Smooth muscle cell (in vitro differentiated cells): ENCODE measurements around the gene SH2D5. TPM values are rescaled to one million over a fixed set of nuclear protein-coding genes. Genes with fewer than 3 reads are reported as not detected.

Experiments used
- DNase-seq: peaks from one replicate; lab custom pipeline; 2025; ENCODE audit not compliant: unreplicated experiment; lab: John Stamatoyannopoulos, UW
- H2AFZ ChIP-seq: fragments of 200-600 bp; sonication (generic); 2 replicates; pipeline ENCODE4 v1.6.0; 2016; ENCODE audit warnings: antibody characterized with exemption, low read depth, mild to moderate bottlenecking
- H3F3A ChIP-seq: fragments of 200-600 bp; sonication (generic); 2 replicates; pipeline ENCODE4 v1.6.0; 2017; ENCODE audit warnings: antibody characterized with exemption, low read depth
- H3K27ac ChIP-seq: fragments of 200-600 bp; sonication (generic); 2 replicates; pipeline ENCODE4 v1.5.1; 2016; ENCODE audit warnings: low read depth, mild to moderate bottlenecking
- H3K27me3 ChIP-seq: fragments of 200-600 bp; sonication (generic); 2 replicates; pipeline ENCODE4 v1.6.1; 2016; ENCODE audit warnings: low read depth, mild to moderate bottlenecking
- H3K36me3 ChIP-seq: fragments of 200-600 bp; sonication (generic); 2 replicates; pipeline ENCODE4 v1.5.1; 2016; ENCODE audit warnings: low read depth
- H3K4me1 ChIP-seq: fragments of 200-600 bp; sonication (generic); 2 replicates; pipeline ENCODE4 v1.5.1; 2016; ENCODE audit warnings: low read depth
- H3K4me2 ChIP-seq: fragments of 200-600 bp; sonication (generic); 2 replicates; pipeline ENCODE4 v1.6.0; 2016; ENCODE audit warnings: mild to moderate bottlenecking
- H3K4me3 ChIP-seq: fragments of 200-600 bp; sonication (generic); 2 replicates; pipeline ENCODE4 v1.5.1; 2016; ENCODE audit warnings: mild to moderate bottlenecking
- H3K79me2 ChIP-seq: fragments of 200-600 bp; sonication (generic); 2 replicates; pipeline ENCODE4 v1.6.0; 2016; ENCODE audit warnings: low read depth, mild to moderate bottlenecking
- H3K9ac ChIP-seq: fragments of 200-600 bp; sonication (generic); 2 replicates; pipeline ENCODE4 v1.6.0; 2016; ENCODE audit warnings: low read depth
- H3K9me3 ChIP-seq: fragments of 200-600 bp; sonication (generic); replicated peaks from 2 replicates; pipeline ENCODE4 v1.5.1; 2016; ENCODE audit warnings: low read depth
- H4K20me1 ChIP-seq: fragments of 200-600 bp; sonication (generic); 2 replicates; pipeline ENCODE4 v1.6.0; 2016; ENCODE audit warnings: low read depth
- CTCF ChIP-seq: fragments of 200-600 bp; sonication (generic); IDR thresholded peaks from 2 replicates; pipeline ENCODE4 v1.5.1; 2017; ENCODE audit warnings: borderline replicate concordance, mild to moderate bottlenecking, antibody characterized with exemption; ENCODE audit not compliant: insufficient read depth, poor library complexity, severe bottlenecking
- WGBS: methylation state at CpG from one replicate; pipeline ENCODE4 v1.1.7; 2016; ENCODE audit warnings: low lambda C conversion rate; 5-methylcytosine and 5-hydroxymethylcytosine counted together
- polyA plus RNA-seq: library from polyadenylated mRNA; unstranded; fragments of >200 nt; fragmentation: Nextera tagmentation; extraction: Ambion mirVana; gene quantifications from 2 replicates; pipeline ENCODE4 v1.2.1, GENCODE V29; 2016
- total RNA-seq: library from RNA; depleted of rRNA; stranded (reverse); fragments of >200 nt; gene quantifications from 2 replicates; pipeline ENCODE4 v1.2.3, GENCODE V29; 2014

SH2D5 gene
- total and polyA plus RNA-seq, 2 experiments from 2014 or later = 0.18 TPM; not detected in 1

- Histone ChIP-seq H3K27me3 (peaks cover 32% of the 10 kb centered on the region), H3K4me1 (no peaks in the 10 kb centered on the region), H3K79me2 (no peaks in the 10 kb centered on the region), H3K4me3 (no peak overlapping the region), H3F3A (no peaks in the 10 kb centered on the region), H2AFZ (no peak overlapping the region), H3K36me3 (no peaks in the 10 kb centered on the region), H3K27ac (no peak overlapping the region), H3K9ac (no peak overlapping the region), H3K4me2 (no peak overlapping the region), H3K9me3 (no peaks in the 10 kb centered on the region), H4K20me1 (no peaks in the 10 kb centered on the region)
- 95% methylated on average over 17 of the region's 17 CpGs for WGBS
- no peak for TF ChIP-seq CTCF
- no peak for DNase-seq
Measured at GRCh38 chr1:20726932-20727745, 5.4 kb downstream of the SH2D5 start.

GRCh38 chr1:20726118-20726911 lies 6.2 kb downstream of the SH2D5 start:
- H2AFZ ChIP-seq = no peak overlapping the region
- no peak for TF ChIP-seq CTCF

GRCh38 chr1:20725189-20726117 lies 7.0 kb downstream of the SH2D5 start:
- H3K4me1 ChIP-seq = no peaks in the 10 kb centered on the region
- H3K27ac ChIP-seq = no peak overlapping the region
- H4K20me1 ChIP-seq = no peaks in the 10 kb centered on the region
- peaks cover 18% of the 10 kb centered on the region for H3K27me3 ChIP-seq
- H2AFZ ChIP-seq = no peak overlapping the region
- H3K9ac ChIP-seq = no peak overlapping the region
- H3K4me2 ChIP-seq = no peak overlapping the region
- TF ChIP-seq CTCF = no peak
- H3K4me3 ChIP-seq = no peak overlapping the region
- no peaks in the 10 kb centered on the region for H3F3A ChIP-seq
- no peaks in the 10 kb centered on the region for H3K79me2 ChIP-seq
- H3K36me3 ChIP-seq = no peaks in the 10 kb centered on the region
- no peak for DNase-seq
- WGBS = 78% methylated on average over 29 of the region's 29 CpGs
- H3K9me3 ChIP-seq = no peaks in the 10 kb centered on the region

More at GRCh38 chr1:20726118-20726911, 6.2 kb downstream of the SH2D5 start:
- no peaks in the 10 kb centered on the region for H3F3A ChIP-seq
- no peak for DNase-seq
- H3K36me3 ChIP-seq = no peaks in the 10 kb centered on the region
- no peaks in the 10 kb centered on the region for H3K4me1 ChIP-seq
- no peak overlapping the region for H3K27ac ChIP-seq
- no peaks in the 10 kb centered on the region for H3K9me3 ChIP-seq
- no peak overlapping the region for H3K4me2 ChIP-seq
- peaks cover 27% of the 10 kb centered on the region for H3K27me3 ChIP-seq
- no peaks in the 10 kb centered on the region for H3K79me2 ChIP-seq
- H3K9ac ChIP-seq = no peak overlapping the region
- H4K20me1 ChIP-seq = no peaks in the 10 kb centered on the region
- no peak overlapping the region for H3K4me3 ChIP-seq
- WGBS = 93% methylated on average over 24 of the region's 25 CpGs
